Neuronal stem cell (in vitro differentiated cells): ENCODE data around the gene TRIM46.
"Not testable (repeated sequence)": the region's sequence is repeated elsewhere in the genome, so short reads cannot be mapped to it uniquely, and the experiment has no call there.

Experiments used
- DNase-seq: peaks from one replicate; pipeline ENCODE4 v3.0.0-alpha.2; 2013; ENCODE audit warnings: low spot score
- H2AFZ ChIP-seq: one replicate; pipeline ENCODE4 v1.6.1; 2013; ENCODE audit warnings: mild to moderate bottlenecking, low read length, inconsistent platforms
- H2AK5ac ChIP-seq: 2 replicates; pipeline ENCODE4 v1.6.1; 2013; ENCODE audit warnings: low read depth, mild to moderate bottlenecking, inconsistent platforms, low read length, moderate library complexity, mixed read lengths
- H2BK120ac ChIP-seq: 2 replicates; pipeline ENCODE4 v1.6.1; 2013; ENCODE audit warnings: low read depth, mild to moderate bottlenecking, inconsistent platforms, low read length, moderate library complexity, mixed read lengths
- H2BK12ac ChIP-seq: one replicate; pipeline ENCODE4 v1.6.1; 2013; ENCODE audit warnings: low read length, inconsistent platforms
- H2BK15ac ChIP-seq: 2 replicates; pipeline ENCODE4 v1.6.1; 2013; ENCODE audit warnings: mild to moderate bottlenecking, low read length, inconsistent platforms, mixed read lengths
- H2BK5ac ChIP-seq: one replicate; pipeline ENCODE4 v1.6.1; 2013; ENCODE audit warnings: inconsistent platforms, mild to moderate bottlenecking, low read length, moderate library complexity
- H3K14ac ChIP-seq: one replicate; pipeline ENCODE4 v1.6.1; 2013; ENCODE audit warnings: low read length, inconsistent platforms
- H3K18ac ChIP-seq: 2 replicates; pipeline ENCODE4 v1.6.1; 2013; ENCODE audit warnings: low read length, inconsistent platforms
- H3K23ac ChIP-seq: 2 replicates; pipeline ENCODE4 v1.6.1; 2013; ENCODE audit warnings: low read depth, mild to moderate bottlenecking, mixed read lengths, low read length, inconsistent platforms; ENCODE audit not compliant: poor library complexity
- H3K27ac ChIP-seq: replicated peaks from 3 replicates; pipeline ENCODE4 v1.5.1; 2013; ENCODE audit warnings: low read length, inconsistent platforms
- H3K27me3 ChIP-seq, 3 experiments: 2 replicates each; pipeline ENCODE4 v1.6.1; 2013; ENCODE audit warnings: low read length in 3 of 3, mild to moderate bottlenecking in 2 of 3, inconsistent platforms in 1 of 3, low read depth in 1 of 3, mixed read lengths in 1 of 3, moderate library complexity in 1 of 3; ENCODE audit not compliant: control insufficient read depth in 3 of 3, insufficient read depth in 3 of 3
- H3K36me3 ChIP-seq, 2 donors: replicated peaks in 1 of 2; 2 replicates each; pipeline ENCODE4 v1.6.1; 2013; ENCODE audit warnings: low read length in 2 of 2; ENCODE audit not compliant: control insufficient read depth in 2 of 2, insufficient read depth in 2 of 2
- H3K4ac ChIP-seq: 2 replicates; pipeline ENCODE4 v1.6.1; 2013; ENCODE audit warnings: inconsistent platforms, mild to moderate bottlenecking, low read length, moderate library complexity
- H3K4me1 ChIP-seq, 2 donors: 1 replicate in 1 of 2; 2 replicates in 1 of 2; pipeline ENCODE4 v1.6.1; 2013; ENCODE audit warnings: low read length in 2 of 2, low read depth in 1 of 2; ENCODE audit not compliant: control insufficient read depth in 2 of 2, insufficient read depth in 1 of 2
- H3K4me2 ChIP-seq: one replicate; pipeline ENCODE4 v1.6.1; 2013; ENCODE audit warnings: mild to moderate bottlenecking, low read length, inconsistent platforms; ENCODE audit not compliant: insufficient read depth, poor library complexity, severe bottlenecking
- H3K4me3 ChIP-seq, 2 donors: 2 replicates each; pipeline ENCODE4 v1.5.1; 2013; ENCODE audit warnings: low read length in 2 of 2, mild to moderate bottlenecking in 2 of 2, inconsistent platforms in 1 of 2, moderate library complexity in 1 of 2
- H3K79me1 ChIP-seq: one replicate; pipeline ENCODE4 v1.6.1; 2013; ENCODE audit warnings: low read depth, mild to moderate bottlenecking, inconsistent platforms, low read length, moderate library complexity
- H3K9ac ChIP-seq: one replicate; pipeline ENCODE4 v1.6.1; 2013; ENCODE audit warnings: mild to moderate bottlenecking, low read depth, low read length, inconsistent platforms; ENCODE audit not compliant: poor library complexity
- H3K9me3 ChIP-seq, 2 donors: replicated peaks in 1 of 2; 2 replicates each; pipeline versions ENCODE3 to v1.6.1; 2013; ENCODE audit warnings: low read length in 2 of 2, mild to moderate bottlenecking in 2 of 2, inconsistent platforms in 1 of 2, low read depth in 1 of 2, mixed read lengths in 1 of 2, moderate library complexity in 1 of 2; ENCODE audit not compliant: control insufficient read depth in 2 of 2, insufficient read depth in 1 of 2
- H4K8ac ChIP-seq: one replicate; pipeline ENCODE4 v1.6.1; 2013; ENCODE audit warnings: low read depth, mild to moderate bottlenecking, inconsistent platforms, low read length, moderate library complexity
- H4K91ac ChIP-seq: one replicate; pipeline ENCODE4 v1.6.1; 2013; ENCODE audit warnings: low read length, low read depth, mild to moderate bottlenecking, inconsistent platforms; ENCODE audit not compliant: poor library complexity
- WGBS, 2 donors: extraction: QIAGEN DNeasy Blood & Tissue Kit; methylation state at CpG; one replicate each; pipeline ENCODE4 v1.1.7; 2013; ENCODE audit warnings: missing lambda C conversion rate in 2 of 2, mixed read lengths in 1 of 2; ENCODE audit not compliant: insufficient read length in 2 of 2, insufficient replicate concordance in 1 of 2; ENCODE audit errors: extremely low coverage in 2 of 2; 5-methylcytosine and 5-hydroxymethylcytosine counted together

The TRIM46 gene

DNA sequence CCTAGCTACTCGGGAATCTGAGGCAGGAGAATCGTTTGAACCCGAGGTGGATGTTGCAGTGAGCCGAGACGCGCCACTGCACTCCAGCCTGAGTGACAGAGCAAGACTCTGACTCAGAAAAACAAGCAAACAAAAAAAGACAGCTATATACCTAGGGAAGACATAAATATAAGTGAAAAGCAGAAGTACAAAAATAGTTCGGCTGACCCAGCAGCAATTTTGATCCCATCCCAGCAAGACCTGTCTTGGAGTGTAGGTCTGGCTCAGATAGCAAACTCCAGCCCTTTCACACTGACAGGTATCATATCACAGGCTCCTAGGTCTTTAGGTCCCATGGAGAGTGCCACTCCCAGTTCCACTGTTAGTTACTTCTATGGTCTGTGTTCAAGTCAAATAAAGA lies 49.4 kb downstream of the TRIM46 start:
- Histone ChIP-seq H2BK15ac (no peak overlapping the region), H2AK5ac (no peak overlapping the region), H2BK12ac (no peak overlapping the region), H3K27ac (no peak overlapping the region), H4K8ac (no peak overlapping the region), H3K4ac (no peak overlapping the region), H3K9me3 (no peaks in the 10 kb centered on the region), H2BK120ac (no peak overlapping the region), H3K18ac (no peak overlapping the region), H4K91ac (no peak overlapping the region), H3K36me3 (peaks cover 3 to 39% of the 10 kb centered on the region in 2 donors), H3K79me1 (peaks cover 3% of the 10 kb centered on the region), H3K27me3 (no peaks in the 10 kb centered on the region), H3K23ac (no peak overlapping the region), H2AFZ (no peak overlapping the region), H2BK5ac (no peak overlapping the region), H3K4me3 (no peak overlapping the region), H3K14ac (no peak overlapping the region), H3K4me2 (no peak overlapping the region), H3K9ac (no peak overlapping the region), H3K4me1 (peaks cover 11 to 12% of the 10 kb centered on the region in 2 donors)
- no peak for DNase-seq
- no CpG with 5 or more reads among the region's 7 CpGs for WGBS, 2 donors

DNA sequence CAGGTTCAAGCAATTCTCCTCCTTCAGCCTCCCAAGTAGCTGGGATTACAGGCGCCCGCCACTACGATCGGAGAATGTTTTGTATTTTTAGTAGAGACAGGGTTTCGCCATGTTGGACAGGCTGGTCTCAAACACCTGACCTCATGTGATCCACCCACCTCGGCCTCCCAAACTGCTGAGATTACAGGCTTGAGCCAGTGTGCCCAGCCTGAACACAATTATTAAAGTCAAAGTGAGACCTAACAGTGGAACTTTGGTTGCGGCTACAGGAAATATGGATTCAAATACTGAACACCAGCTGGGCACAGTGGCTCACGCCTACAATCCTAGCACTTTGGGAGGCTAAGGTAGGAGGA lies 51.7 kb downstream of the TRIM46 start:
- H2BK12ac ChIP-seq, H3K4me2 ChIP-seq, H4K8ac ChIP-seq, H2AK5ac ChIP-seq, H3K9me3 ChIP-seq, H4K91ac ChIP-seq, H2BK120ac ChIP-seq, H3K9ac ChIP-seq, DNase-seq, H3K79me1 ChIP-seq, H3K18ac ChIP-seq, H2BK5ac ChIP-seq, H2AFZ ChIP-seq, H3K27ac ChIP-seq, H2BK15ac ChIP-seq, H3K27me3 ChIP-seq, H3K4ac ChIP-seq: not testable (repeated sequence)
- peak overlapping the region; percentile 6 for H3K14ac ChIP-seq
- peak overlapping the region; percentile 18 for H3K23ac ChIP-seq
- H3K4me1 ChIP-seq: peaks cover 12% of the 10 kb centered on the region in 2 donors
- H3K36me3 ChIP-seq: peaks cover 3 to 39% of the 10 kb centered on the region in 2 donors
- peak overlapping the region in 1 of 2 donors; percentile 60 for H3K4me3 ChIP-seq
- WGBS, 2 donors: no CpG with 5 or more reads among the region's 8 CpGs

DNA sequence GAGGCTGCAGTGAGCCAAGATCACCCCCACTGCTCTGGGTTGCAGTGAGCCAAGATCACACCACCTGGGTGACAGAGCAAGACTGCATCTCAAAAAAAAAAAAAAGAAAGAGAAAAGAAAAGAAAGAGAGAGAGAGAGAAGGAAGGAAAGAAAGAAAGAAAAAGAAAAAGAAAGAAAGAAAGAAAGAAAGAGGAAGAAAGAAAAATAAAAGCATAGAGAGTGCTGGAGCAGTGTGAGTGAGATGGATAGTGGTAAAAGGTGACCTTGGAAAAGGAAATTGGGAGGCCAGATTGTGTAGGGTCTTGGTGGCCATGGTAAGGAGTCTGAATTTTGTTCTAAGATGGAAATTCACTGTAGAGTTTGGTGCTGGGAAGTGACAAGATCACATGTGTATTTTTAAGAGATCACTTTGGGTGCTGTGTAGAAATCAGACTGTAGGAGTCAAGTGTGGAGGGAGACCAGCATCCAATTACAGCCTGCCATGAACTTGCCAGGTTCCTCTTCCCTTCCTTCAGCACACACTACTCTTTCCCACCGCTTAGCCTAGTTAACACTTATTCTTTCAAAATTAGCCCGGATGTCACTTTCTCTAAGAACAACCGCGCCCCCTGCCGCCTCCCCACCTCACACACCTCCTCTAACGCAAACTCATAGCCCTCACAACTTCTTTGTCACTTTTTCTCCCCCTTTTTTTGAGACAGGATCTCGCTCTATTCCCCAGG lies 52.7 kb downstream of the TRIM46 start:
- no peaks in the 10 kb centered on the region for H3K27me3 ChIP-seq
- peak overlapping the region; percentile 60 to 82 for H3K4me3 ChIP-seq
- peak overlapping the region; percentile 80 for H3K27ac ChIP-seq
- H3K36me3 ChIP-seq: peaks cover 3 to 35% of the 10 kb centered on the region in 2 donors
- peak overlapping the region; percentile 48 for H3K4me2 ChIP-seq
- no peak overlapping the region for H3K23ac ChIP-seq
- H4K8ac ChIP-seq: no peak overlapping the region
- H2BK12ac ChIP-seq: no peak overlapping the region
- DNase-seq: peak; percentile 62
- H3K9ac ChIP-seq: no peak overlapping the region
- peaks cover 12% of the 10 kb centered on the region in 2 donors for H3K4me1 ChIP-seq
- no CpG with 5 or more reads among the region's 7 CpGs for WGBS, 2 donors
- H2BK120ac ChIP-seq: no peak overlapping the region
- no peak overlapping the region for H2BK5ac ChIP-seq
- H2BK15ac ChIP-seq: no peak overlapping the region
- H2AFZ ChIP-seq: peak overlapping the region; percentile 59
- no peaks in the 10 kb centered on the region for H3K9me3 ChIP-seq
- no peak overlapping the region for H3K4ac ChIP-seq
- H2AK5ac ChIP-seq: no peak overlapping the region
- H4K91ac ChIP-seq: no peak overlapping the region
- peaks cover 3% of the 10 kb centered on the region for H3K79me1 ChIP-seq
- no peak overlapping the region for H3K18ac ChIP-seq
- H3K14ac ChIP-seq: no peak overlapping the region

DNA sequence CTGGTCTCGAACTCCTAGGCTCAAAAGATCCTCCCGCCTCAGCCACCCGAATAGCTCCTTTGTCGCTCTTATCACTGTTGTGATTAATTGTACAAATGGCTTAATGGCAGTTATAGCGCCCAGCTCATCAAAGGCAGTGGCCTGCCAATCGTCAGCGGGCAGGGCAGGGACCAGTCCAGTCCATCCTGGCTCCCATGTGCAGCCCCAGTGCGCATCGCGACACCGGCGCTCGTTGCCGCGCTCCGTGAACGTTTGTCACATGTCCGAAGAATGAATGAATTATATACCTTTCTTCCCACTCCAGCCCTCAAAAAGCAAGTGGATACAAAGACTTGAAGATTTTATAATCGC lies 53.2 kb downstream of the TRIM46 start:
- Histone ChIP-seq H3K27ac (peak overlapping the region; percentile 80), H4K91ac (no peak overlapping the region), H2BK5ac (no peak overlapping the region), H3K79me1 (peaks cover 3% of the 10 kb centered on the region), H3K9ac (peak overlapping the region; percentile 76), H3K14ac (no peak overlapping the region), H2BK12ac (no peak overlapping the region), H3K18ac (no peak overlapping the region), H3K4me1 (peaks cover 12% of the 10 kb centered on the region in 2 donors), H3K4me3 (peak overlapping the region; percentile 60 to 82), H3K4me2 (peak overlapping the region; percentile 48), H3K23ac (no peak overlapping the region), H4K8ac (no peak overlapping the region), H2BK15ac (no peak overlapping the region), H3K36me3 (peaks cover 3 to 32% of the 10 kb centered on the region in 2 donors), H2BK120ac (no peak overlapping the region), H2AFZ (peak overlapping the region; percentile 59), H2AK5ac (no peak overlapping the region), H3K4ac (no peak overlapping the region), H3K27me3 (no peaks in the 10 kb centered on the region), H3K9me3 (no peaks in the 10 kb centered on the region)
- no CpG with 5 or more reads among the region's 19 CpGs for WGBS, 2 donors
- DNase-seq: peak; percentile 66
